HTR-8/SVneo (cell line): ENCODE measurements around the gene FSCN2.

ENCODE experiments used
- DNase-seq: peaks from one replicate; pipeline ENCODE4 v3.0.0; 2011; ENCODE audit warnings: low spot score, mixed read lengths; ENCODE audit not compliant: insufficient read length
- FAIRE-seq: peaks from 2 replicates; lab custom pipeline; 2011; peaks lifted over from hg19 to GRCh38; lab: Jason Lieb, UNC

Gene FSCN2, protein sequence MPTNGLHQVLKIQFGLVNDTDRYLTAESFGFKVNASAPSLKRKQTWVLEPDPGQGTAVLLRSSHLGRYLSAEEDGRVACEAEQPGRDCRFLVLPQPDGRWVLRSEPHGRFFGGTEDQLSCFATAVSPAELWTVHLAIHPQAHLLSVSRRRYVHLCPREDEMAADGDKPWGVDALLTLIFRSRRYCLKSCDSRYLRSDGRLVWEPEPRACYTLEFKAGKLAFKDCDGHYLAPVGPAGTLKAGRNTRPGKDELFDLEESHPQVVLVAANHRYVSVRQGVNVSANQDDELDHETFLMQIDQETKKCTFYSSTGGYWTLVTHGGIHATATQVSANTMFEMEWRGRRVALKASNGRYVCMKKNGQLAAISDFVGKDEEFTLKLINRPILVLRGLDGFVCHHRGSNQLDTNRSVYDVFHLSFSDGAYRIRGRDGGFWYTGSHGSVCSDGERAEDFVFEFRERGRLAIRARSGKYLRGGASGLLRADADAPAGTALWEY

DNA sequence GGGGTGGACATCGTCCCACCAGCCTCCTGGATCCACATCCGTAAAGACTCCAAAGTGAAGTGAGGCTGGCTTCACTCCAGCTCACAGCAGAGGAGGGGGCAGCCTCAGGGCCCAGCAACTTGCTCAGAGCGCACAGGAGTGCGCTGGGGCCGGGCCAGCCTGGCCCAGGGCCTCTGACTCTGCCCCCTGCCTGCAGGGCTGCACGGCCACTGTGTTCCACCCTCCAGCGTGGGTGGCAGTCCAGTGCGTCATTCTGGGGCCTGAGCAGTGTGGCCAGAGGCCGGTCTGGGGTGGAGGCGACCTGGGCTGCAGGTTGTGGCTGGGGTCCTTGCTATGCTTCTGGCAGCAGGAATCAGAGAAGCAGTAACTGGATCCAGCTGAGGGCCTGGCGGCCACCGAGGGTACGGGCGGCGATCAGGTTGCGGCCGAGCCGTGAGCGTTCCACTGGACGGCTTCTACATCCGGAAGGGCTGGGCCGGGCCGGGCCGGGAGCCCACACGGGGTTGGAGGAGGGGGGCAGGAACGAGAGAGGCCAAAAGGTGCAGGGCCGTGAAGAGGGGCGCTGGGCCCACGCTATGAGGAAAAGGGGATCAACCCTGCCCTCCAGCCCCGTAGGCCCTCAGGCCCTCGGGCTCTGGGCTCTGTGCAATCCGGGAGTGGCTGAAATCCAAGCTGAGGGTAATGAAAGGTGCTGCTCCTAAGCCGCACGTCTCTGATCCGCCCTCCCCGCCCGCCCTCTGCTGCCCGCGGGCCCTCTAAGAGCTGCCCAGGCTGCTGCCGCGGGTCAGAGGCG, at the start of gene FSCN2:
Gene FSCN2, plus strand, starts transcription at position 787 of the 793 bp plus-strand sequence. CDS start 155 bp downstream, outside the sequence.
- DNase-seq (no peak), FAIRE-seq (no peak)

DNA sequence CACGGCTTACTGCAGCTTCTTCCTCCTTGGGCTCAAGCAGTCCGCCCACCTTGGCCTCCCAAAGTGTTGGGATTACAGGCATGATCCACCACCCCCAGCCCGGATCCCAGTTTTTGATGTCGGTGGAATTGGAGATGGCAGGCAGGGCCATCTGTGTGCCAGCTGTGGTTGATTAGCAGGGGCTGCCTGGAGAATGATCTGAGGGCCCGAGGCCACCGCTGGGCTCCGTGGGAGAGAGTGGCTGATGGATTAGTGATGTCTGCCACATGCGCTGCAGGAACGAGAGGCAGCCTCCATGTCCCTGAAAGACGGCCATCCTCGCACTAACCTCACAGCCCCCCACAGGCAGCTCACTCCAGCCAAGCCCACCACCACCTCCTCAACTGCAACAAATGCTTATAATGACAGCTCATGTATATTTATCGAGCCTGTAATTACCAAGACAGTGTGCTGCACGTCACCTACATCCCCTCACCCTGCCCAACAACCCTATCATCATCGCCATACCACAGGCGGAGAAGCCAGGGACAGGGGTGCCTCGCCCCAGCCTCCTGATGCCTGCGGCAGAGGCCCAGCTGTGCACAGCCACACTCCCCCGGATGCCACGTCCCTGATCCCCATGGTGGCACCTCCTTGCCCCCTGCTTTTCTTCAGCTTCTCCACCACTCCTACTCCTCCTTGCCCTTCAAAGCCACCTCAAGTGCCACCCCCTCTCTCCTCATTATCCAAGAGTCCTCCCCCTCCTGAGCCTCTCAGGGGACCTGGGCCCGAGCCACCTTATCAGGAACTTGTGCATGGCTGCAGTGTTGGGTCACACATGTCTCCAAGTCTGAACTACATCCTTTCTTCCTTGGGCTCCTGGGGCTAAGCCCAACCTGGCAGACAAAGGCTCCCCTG, 48.8 kb upstream of the FSCN2 start:
- peak; percentile 16 for FAIRE-seq
- no peak for DNase-seq

DNA sequence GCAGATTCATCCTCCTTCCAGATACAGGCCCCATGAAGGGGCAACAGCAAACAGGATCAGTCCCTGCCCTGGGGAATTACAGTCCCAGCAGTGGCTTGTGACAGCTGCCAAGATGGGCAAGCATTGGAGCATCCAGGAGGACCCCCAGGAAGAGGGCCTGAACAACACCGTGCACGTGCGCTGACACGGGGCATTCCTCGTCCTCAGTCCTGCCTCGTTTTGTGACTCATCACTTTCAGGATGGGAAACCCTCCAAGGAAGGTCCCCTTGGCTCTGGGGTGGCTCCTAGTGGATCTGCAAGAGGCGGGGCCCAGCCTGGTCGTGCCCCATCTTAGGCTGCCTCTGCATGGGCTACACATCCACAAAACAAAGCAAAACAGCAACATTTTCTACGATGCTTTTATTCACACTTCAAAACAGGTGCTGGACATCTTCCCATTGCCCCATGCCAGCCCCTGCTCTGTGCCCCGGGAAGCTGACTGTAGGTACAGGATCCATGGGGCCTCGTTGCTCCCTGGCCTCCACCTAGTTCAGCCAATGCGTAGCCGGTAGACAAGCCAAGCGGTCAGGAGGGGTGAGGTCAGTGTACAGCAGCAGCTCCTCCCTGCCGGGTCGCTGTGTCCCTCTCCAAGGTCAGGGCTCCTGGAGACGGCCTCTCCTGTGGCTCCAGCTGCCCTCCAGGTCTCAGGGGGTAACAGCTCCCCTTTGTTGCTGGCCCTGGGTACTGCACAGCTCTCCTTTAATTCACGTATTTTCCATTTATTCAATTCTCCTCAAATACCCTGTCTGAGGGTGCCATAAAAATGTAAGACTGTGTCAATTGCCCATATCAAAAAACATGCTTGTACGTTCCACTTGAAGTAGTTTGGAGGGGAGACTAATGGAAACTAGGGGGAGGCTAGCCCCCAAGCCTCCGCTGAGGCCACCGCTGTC, 47.8 kb upstream of the FSCN2 start:
- DNase-seq (peak; percentile 72), FAIRE-seq (peak; percentile 91)

DNA sequence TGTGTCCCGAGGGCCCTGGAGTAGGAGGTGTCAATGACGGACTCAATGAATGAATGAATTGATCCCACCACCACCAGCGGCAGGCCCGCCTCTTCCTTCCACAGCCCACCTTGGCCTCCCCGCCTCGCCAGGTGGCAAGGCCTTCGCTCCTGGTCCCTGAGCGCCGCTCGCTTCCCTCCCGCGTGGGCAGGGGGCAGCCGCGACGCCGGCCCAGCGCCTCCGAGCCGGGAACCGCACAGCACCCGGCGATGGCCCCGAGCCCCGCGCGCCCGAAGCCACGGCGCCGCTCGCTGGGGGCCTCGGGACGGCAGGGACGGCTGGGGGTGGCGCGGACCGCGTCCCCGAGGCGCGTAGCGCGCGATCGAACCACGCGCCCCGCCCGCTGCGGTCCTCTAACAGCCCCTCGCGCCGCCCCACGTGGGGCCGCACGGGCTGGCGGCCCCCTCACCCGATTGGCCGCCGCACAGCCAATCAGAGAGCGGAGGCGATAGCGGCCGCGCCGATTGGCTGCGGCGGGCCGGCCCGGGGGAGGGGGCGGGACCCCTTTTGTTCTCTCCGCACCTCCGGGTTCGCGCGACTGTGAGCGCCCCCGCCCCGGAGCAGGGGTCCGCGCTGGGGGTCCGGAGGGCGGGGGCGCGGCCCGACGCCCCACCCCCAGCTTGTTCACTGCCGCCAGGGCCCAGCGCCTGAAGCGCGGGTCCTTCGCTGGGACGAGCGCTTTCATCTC, 46.9 kb upstream of the FSCN2 start:
- FAIRE-seq (no peak), DNase-seq (peak; percentile 55)

DNA sequence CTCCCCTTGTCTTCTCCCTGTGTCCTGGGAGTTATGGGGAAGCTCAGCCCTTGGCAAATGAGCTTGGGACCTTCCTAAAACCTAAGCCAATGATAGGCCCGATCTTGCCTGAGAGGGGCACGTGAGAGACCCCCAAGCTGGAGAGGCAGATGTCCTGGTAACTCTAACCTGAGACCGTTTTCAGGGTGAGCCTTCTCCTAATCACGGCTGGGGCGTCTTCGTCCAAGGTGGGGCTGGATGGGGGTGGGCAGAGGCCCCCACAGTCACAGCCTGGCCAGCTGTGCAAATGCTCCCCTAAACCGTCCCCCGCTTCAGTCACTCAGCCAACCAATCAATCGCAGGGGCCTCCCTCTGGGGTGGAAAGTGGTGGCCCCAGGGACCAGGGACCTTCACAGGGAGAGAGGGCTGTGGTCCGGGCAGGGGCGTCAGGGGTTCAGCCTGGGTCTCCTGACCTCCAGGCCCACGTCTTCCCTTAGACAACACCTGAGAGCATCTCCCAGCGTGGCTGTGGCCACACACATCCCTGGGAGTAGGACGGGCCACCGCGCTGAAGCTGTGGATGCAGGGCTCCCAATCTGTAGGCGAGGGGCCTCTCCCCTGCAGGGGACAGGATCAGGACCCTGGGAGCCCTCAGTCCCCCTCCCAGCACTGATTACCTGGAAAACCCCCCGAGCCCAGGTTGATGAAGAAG, 46.2 kb upstream of the FSCN2 start:
- DNase-seq = no peak

DNA sequence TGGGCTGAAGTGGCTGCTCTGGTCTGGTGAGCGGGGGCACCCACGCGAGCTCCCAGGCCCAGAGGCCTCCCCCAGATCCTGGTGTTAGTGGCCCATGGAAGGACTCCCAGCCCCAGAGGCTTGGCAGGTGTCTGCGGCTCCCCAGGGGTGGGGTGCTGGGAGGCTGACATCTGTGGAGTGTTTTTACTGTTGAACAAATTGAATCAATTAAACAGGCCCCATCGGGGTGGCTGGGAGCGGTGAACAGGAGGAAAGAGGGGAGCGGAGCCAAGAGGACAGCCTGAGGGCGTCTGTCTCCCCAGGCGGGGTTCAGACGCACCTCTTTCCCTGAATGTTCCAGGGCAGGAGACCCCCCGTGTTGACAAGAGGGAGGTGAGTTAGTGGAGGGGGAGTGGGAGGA, 45.5 kb upstream of the FSCN2 start:
- FAIRE-seq (no peak), DNase-seq (no peak)

More for the DNA sequence above, 46.2 kb upstream of the FSCN2 start:
- FAIRE-seq = no peak

DNA sequence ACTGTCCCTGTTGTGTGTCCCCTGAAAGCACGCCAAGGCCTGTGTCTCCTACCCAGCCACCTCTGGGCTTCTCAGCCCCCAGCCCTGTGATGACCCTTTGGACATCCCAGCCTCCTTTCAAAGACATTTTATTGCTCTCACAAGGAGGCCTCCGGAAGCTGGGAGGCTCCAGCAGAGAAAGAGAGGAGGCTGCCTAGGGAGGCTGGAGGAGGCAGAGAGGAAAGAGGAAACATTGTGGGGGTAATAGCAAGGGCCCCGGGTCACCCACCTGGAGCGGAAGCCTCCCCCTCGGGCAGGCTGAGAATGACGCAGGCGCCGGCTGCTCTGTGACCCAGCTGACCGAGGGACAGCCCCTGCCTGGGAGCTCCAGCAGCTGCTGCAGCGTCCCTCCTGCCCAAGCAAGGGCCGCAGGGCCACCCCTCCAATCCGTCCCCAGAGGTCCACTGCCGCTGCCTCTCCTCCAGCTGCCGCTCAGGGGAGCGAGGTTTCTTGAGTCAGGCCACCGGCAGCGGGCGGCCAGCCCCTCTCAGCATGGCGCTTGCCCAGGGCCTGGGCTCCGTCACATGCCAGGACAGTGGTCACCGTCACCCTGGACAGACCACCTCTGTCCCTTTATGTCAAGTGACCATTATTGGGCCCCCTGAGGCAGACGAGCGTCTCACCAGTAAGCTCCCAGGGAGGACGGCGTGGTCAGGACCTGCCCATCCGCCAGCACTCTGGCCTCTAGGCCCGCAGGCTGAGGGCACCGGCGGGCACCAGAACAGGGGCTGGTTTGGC, 44.9 kb upstream of the FSCN2 start:
- no peak for DNase-seq
- no peak for FAIRE-seq

DNA sequence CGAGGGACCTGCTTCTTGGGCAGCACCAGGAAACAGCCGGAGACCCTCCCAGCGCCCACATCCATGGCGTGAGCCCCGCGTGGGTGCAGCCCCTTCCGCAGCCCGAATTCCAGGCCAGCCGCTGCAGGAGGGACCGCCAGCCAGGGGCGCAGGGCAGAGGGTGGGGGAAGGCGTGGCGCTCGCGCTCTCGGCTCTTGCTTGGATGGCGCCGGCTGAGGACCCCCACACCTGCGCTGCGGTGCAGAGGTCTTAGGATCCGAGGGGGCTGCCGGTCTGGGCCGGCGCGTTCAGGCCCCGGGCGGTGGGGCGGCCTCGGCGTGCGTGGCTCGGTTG, 44.3 kb upstream of the FSCN2 start:
- DNase-seq (no peak), FAIRE-seq (no peak)

DNA sequence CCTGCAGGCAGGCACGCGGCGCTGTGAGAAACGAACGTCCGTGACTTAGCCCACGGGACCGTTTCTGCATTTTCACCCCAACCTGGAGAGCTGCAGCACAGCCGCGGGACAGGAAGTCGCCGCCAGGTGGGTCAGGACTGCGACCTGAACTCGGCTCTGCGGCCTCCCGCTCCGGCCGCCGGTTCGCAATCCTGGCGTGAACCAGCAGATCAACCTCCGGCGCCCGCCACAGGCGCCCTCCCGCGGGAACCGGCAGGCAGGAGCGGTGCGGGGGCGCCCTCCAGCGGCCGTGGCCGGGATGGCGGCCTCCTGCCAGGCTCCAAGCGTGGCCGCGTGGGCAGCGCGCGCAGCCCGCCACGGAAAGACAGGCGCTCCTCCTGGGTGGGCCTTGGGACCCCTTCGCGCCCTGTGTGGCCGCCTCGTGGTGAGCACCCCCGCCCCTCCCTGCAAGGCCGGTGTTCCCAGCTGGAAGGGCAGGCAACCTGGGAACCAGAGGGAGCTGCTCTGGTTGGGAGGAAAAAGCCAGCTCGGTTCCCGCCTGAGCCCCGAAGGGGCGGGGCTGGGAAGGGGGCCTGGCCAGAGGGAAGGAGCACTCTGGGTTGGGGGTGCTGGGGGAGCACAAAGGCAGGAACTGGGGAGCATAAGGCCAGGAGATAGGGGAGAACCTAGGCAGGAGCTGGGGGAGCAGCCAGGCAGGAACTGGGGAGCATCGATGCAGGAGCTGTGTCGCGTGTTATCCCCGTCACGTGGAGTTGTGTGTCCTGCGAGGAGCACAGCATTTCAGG, 43.8 kb upstream of the FSCN2 start:
- DNase-seq = peak; percentile 84
- FAIRE-seq = peak; percentile 75

DNA sequence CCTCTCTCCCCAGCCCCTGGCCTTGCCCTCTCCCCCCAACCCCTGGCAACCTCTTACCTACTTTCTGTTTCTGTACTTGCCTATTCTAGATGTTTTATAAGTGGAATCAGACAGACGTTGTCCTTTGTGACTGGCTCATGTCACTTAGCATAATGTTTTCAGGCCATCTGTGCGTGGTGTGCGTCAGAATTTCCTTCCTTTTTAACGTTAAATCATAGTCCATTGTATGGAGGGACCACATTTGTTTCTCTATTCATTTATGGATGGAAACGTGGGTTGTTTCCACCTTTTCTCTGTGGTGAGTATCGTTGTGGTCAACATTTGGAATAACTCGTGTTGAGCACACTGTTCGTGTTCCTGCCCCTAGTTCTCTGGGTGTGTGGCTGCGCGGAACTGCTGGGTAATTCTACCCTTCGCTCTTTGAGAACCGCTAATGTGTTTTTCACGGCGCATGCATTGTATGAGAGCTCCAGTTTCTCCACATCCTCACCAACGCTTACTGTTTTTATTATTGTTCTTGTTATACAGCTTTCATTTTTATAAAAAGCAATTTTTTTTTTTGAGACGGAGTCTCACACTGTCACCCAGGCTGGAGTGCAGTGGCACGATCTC, 41.9 kb upstream of the FSCN2 start:
- FAIRE-seq (no peak), DNase-seq (no peak)

DNA sequence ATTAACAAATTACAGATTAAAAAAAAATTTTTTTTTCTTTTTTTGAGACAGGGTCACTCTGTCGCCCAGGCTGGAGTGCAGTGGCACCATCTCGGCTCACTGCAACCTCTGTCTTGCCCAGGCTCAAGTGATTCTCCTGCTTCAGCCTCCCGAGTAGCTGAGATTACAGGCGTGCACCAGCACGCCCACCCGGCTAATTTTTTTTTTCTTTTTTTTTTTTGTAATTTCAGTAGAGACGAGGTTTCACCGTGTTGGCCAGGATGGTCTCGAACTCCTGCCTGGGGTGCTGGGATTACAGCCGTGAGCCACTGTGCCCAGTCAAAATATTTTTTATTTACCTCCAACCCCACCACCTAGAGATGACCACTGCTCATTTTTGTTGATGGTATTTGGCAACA, 41.1 kb upstream of the FSCN2 start:
- FAIRE-seq (no peak), DNase-seq (no peak)

DNA sequence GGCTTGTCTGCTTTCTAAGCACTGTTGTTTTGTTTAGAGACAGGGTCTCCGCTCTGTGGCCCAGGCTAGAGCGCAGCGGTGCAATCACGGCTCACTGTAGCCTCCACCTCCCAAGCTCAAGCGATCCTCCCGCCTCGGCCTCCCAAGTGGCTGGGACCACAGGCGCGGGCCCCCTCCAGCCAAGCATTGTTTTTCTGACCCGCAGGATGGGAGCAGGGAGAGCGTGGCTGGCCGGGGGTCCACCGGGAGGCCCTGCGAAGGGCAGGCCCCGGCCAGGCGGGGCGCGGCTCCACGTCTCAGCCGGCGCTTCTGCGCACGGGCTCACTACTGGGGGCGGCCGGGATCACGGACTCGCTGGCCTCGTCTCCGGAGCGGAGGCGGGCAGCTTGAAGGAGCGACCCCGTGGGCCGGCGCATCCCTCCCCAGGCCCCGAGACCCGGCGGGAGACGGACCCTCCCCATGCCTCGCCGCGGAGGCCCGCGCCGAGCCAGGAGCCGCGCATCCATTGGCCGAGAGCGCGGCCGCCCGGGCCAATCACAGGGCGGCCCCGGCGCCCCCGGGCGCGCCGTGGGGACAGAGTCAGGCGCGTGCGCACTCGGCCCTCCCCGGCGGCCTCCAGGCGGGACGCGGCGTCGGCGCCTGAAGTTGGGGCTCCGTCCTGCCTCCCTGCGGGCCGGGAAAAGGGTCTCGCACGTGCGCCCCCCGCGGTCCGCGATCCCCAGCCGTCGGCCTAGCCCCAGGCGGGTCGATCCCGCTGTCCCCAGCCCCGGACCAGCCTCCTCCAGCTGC, 40.5 kb upstream of the FSCN2 start:
- FAIRE-seq = peak; percentile 26
- peak; percentile 95 for DNase-seq

DNA sequence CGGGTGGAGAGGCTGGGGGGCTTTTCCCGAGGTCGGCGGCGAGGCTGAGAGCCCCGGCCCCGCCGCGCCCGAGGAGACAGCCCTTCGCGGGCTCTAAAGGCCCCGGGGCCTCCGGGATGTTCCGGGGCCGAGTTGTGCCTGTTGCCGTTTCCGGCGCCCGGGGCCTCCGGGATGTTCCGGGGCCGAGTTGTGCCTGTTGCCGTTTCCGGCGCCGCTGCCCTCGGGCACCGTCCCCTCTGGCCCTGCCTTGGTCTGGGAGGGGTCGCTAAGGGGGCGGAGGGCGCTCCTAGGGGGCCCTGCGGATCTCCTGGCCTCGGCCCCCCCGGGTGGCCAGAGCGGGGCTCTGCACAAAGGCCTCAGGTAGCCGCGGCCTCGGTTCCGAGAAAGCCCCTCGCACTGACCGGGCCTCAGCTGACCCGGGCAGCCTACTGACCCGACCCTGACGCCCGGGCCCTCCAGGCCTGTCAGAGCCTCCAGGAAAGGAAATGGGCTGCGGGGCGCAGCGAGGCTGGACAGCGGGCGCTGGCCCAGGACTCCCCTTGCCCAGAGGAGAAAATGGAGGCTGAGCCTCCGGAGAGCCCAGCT, 39.8 kb upstream of the FSCN2 start:
- FAIRE-seq = no peak

DNA sequence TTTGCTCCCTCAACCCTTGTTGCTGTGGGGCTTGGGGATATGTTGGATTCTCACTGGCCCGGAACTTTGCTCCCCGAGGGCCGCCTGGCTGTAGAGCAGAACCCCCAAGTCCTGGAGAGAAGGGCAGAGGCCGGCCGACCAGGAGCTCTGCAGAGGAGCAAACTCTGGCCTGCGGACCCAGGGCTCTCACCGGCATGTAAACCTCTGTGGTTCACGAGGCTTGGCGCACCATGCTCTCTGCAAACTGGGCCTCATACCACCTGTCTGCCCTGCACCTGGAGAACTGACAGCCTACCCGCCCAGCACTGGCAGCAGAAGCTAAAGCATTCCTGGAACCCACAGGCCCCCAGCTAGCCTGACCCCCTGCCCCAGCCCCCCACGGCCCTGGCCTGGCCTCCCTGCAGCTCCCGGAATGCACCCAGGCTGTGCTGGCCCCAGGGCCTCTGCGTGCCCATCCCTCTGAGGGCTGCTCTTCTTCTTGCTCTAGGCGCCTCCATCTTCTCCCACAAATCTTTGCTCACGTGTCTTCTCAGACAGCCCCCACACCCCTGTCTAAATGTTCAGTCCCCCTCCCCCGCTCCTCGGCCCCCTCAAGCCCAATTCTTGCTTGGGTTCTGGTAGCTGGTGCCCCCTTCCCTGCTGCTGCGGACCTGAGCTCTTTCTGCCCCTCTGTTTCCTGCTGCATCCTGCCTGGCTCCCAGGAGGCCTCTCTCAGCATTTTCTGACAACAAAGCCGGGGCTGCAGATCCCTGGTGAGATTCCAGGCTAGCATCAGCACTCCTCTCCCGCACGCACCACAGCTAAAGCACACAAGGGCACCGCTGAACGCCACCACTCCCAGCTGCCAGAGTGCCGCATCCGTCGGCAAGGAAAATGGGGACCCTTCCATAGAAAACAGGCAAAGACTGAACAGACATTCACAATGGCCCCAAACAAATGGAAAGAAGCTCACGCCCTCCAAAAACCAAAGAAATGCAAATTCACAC, 38.9 kb upstream of the FSCN2 start:
- DNase-seq (no peak), FAIRE-seq (no peak)

More for the DNA sequence above, 39.8 kb upstream of the FSCN2 start:
- no peak for DNase-seq
